Mucosa of rectum (tissue), 2 donors: ENCODE data around the gene PARVG.
A peak's percentile ranks its signal among the peaks of the same experiment; 100 is the strongest.

ENCODE experiments used
- H3K27ac ChIP-seq, 2 donors: one replicate each; pipeline ENCODE4 v1.7.0; 2013; ENCODE audit warnings: inconsistent platforms in 2 of 2, low read depth in 2 of 2, low read length in 2 of 2
- H3K27me3 ChIP-seq, 2 donors: one replicate each; pipeline ENCODE4 v1.7.0; 2013; ENCODE audit warnings: low read length in 2 of 2; ENCODE audit not compliant: control insufficient read depth in 2 of 2, insufficient read depth in 2 of 2
- H3K36me3 ChIP-seq, 2 donors: one replicate each; pipeline ENCODE4 v1.7.0; 2013; ENCODE audit warnings: low read length in 2 of 2; ENCODE audit not compliant: control insufficient read depth in 2 of 2, insufficient read depth in 2 of 2
- H3K4me1 ChIP-seq, 2 donors: one replicate each; pipeline ENCODE4 v1.7.0; 2013; ENCODE audit warnings: low read length in 2 of 2, mild to moderate bottlenecking in 1 of 2; ENCODE audit not compliant: control insufficient read depth in 2 of 2, insufficient read depth in 2 of 2
- H3K4me3 ChIP-seq, 2 donors: one replicate each; pipeline ENCODE4 v1.7.0; 2013; ENCODE audit warnings: low read length in 2 of 2
- H3K9ac ChIP-seq, 2 donors: one replicate each; pipeline ENCODE4 v1.7.0; 2013; ENCODE audit warnings: low read length in 2 of 2, low read depth in 1 of 2, mild to moderate bottlenecking in 1 of 2
- H3K9me3 ChIP-seq, 2 donors: one replicate each; pipeline ENCODE4 v1.7.0; 2013; ENCODE audit warnings: low read length in 2 of 2; ENCODE audit not compliant: control insufficient read depth in 2 of 2
- donor health status: healthy.
- donor health status: Normal muscosa, but diverticular disease.

PARVG gene

DNA sequence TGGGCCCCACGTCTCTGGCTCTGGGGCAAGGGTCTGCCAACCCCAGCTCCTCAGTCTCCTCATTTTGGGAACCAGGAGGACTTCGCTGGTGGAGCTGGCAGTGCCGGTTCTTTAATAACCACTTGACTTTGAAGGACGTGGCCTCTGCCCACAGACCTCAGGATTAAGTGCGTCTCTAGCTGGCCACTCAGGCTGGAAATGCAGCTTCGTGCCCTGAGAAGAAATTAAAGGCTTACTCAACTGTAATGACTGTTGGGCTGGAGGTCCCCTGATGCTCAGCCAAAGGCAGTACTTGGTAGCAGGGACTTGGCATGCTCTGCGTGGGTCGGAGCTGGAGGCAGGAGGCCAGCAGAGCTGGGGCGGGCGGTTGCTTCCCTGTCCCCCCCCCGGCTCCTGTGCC lies 16.7 kb upstream of the PARVG start:
- Histone ChIP-seq H3K4me3 (no peak overlapping the region), H3K27me3 (no peaks in the 10 kb centered on the region), H3K9ac (no peak overlapping the region), H3K27ac (no peak overlapping the region), H3K9me3 (no peaks in the 10 kb centered on the region), H3K36me3 (no peaks in the 10 kb centered on the region), H3K4me1 (no peaks in the 10 kb centered on the region)

DNA sequence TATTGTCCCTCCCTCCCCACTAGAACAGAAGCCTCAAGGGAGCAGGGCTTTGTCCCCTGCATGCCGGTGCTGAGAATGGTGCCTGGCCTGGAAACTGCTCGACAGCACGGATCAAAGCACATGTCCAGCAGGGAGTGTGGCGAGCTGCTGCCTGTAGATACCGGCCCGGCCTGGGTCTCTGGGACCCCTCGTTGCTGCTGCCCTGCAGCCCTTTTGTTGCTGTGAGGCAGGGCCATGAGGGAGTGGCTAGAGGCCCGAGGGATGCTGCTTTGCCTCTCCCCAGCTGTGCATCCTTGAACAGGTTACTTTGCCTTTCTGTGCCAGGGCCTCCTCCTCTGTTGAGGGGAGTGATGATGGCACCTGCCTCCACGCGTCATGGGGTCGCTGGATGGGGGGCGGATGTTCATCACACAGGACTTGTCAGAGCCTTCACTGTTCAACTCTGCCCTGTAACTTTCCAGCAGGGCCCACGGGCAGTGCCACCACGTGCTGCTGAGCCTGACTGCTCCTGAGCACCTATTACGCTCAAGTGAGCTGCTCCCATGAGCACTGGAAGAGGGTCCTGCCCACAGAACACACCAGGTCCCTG lies 15.3 kb upstream of the PARVG start:
- H3K36me3 ChIP-seq, result no peaks in the 10 kb centered on the region
- no peak overlapping the region for H3K27ac ChIP-seq
- no peaks in the 10 kb centered on the region for H3K9me3 ChIP-seq
- H3K9ac ChIP-seq, result no peak overlapping the region
- H3K4me1 ChIP-seq, result no peaks in the 10 kb centered on the region
- no peaks in the 10 kb centered on the region for H3K27me3 ChIP-seq
- no peak overlapping the region for H3K4me3 ChIP-seq

DNA sequence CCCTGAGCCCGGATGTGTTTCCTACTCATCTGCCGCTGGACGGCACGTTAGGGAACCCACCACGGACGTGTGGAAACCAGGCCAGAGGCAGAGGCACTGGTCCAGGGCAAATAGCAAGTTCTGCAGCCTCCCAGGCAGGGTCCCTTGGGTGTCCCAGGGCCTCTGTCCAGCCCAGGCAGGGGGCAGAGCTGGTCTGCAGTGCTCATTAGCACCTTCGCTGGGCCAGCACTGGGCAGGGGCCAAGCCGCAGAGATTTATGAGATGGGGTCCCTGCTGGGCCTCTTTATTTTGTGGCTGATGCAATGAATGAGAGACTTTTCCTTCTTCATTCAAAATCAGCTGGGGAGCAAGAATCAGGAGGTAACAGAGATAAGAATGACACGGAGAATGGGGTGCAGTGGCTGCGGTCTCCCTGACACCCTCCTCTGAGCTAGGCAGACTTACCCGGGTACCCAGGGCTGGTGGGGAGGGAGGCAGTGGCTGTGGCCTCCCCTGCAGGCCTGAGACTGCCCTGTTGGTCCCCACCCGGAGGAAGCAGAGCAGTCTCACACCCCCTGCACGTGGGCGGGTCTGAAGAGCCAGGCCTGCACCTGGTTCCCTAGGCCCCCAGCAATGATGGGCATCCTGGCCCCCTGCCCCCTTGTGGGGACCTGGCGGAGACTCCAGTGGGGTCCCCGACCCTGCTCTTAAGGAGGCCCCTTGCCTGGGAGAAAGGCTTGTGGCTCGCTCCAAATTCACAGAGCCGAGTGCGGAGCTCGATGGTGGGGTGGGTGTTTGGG lies 14.0 kb upstream of the PARVG start:
- Histone ChIP-seq H3K4me3 (no peak overlapping the region), H3K36me3 (no peaks in the 10 kb centered on the region), H3K4me1 (no peaks in the 10 kb centered on the region), H3K27ac (no peak overlapping the region), H3K9me3 (no peaks in the 10 kb centered on the region), H3K9ac (no peak overlapping the region), H3K27me3 (no peaks in the 10 kb centered on the region)

DNA sequence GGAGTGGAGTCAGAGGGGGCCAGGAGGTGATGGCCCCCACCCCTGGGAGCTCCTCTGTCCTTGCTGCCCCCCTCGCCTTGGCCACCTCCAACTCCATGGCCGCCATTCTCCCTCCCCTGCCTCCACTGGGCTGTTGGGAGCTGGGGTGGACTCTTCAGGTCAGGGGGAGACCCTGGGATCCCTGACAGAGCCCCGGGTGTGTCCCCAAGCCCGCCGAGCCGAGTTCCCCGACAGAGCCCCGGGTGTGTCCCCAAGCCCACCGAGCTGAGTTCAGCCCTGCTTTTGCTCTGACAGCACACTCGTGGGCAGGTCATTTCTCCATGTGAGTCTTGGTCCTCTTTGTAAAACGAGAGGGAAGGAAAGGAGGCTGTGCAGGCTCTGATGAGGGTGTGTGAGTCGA lies 13.2 kb upstream of the PARVG start:
- no peak overlapping the region for H3K27ac ChIP-seq
- H3K9me3 ChIP-seq, result no peaks in the 10 kb centered on the region
- H3K27me3 ChIP-seq, result no peaks in the 10 kb centered on the region
- H3K4me3 ChIP-seq, result no peak overlapping the region
- H3K4me1 ChIP-seq, result no peaks in the 10 kb centered on the region
- no peak overlapping the region for H3K9ac ChIP-seq
- H3K36me3 ChIP-seq, result no peaks in the 10 kb centered on the region

DNA sequence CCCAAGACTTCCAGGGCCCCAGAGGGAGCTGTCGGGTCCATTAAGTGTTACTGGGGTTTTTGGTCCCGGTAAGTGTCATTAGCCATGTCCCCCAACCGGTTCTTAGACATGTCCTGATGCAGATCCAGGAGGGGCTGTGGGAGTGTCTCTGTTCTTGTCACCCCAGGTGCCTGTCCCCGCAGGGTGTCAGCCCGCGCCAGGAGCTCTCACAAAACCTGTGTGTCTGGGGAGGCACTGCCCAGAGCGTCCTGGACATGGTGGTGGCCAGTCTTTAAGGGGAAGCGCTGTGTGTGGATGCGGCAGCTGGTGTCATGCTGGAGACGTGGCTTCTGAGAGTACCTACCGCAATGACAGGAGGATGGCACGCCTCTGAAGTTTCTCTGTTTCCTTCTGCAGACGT lies 12.5 kb upstream of the PARVG start:
- Histone ChIP-seq H3K4me3 (no peak overlapping the region), H3K36me3 (no peaks in the 10 kb centered on the region), H3K27ac (no peak overlapping the region), H3K27me3 (no peaks in the 10 kb centered on the region), H3K9ac (no peak overlapping the region), H3K4me1 (peaks cover 0 to 3% of the 10 kb centered on the region in 2 donors), H3K9me3 (no peaks in the 10 kb centered on the region)

DNA sequence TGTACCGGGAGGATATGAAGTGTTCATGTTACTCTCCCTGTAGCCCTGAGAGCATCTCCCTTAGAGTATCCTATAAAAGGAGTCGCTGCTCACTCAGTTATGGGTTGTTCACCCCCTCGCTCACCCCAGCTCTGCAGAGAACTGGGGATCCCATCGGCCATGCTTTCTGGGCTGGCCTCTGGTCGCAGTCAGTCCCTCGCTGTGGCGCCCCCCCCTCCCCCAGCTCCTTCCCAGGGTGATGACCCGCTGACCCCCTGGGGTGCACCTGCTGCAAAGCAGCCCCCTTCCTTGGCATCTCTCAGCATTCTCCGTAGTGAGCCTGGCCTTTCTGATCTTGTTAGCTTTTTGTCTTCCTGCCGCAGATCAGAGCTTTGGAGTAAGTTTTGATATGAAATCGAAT lies 10.3 kb upstream of the PARVG start:
- Histone ChIP-seq H3K4me3 (no peak overlapping the region), H3K9me3 (no peaks in the 10 kb centered on the region), H3K9ac (no peak overlapping the region), H3K36me3 (no peaks in the 10 kb centered on the region), H3K27ac (no peak overlapping the region), H3K27me3 (no peaks in the 10 kb centered on the region), H3K4me1 (peaks cover 0 to 3% of the 10 kb centered on the region in 2 donors)

DNA sequence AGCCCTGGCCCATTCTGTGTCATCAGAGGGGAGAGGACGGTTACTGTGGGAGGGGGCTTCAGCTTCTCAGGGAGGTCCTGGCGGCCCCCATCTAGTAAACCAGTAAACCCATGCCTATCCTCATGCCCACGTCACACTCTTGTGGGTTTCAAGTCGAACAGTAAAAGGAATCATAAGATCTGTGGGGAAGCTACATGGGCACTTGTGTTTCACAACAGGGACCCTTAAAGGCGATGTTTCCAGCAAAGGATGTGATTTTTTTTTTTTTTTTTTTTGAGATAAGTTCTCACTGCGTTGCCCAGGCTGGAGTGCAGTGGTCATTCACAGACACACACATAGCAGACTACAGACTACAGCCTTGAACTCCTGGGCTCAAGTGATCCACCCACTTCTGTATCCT lies 9.2 kb upstream of the PARVG start:
- peaks cover 0 to 3% of the 10 kb centered on the region in 2 donors for H3K4me1 ChIP-seq
- H3K9me3 ChIP-seq, result no peaks in the 10 kb centered on the region
- H3K27me3 ChIP-seq, result no peaks in the 10 kb centered on the region
- no peak overlapping the region for H3K4me3 ChIP-seq
- H3K27ac ChIP-seq, result no peak overlapping the region
- no peaks in the 10 kb centered on the region for H3K36me3 ChIP-seq
- no peak overlapping the region for H3K9ac ChIP-seq

DNA sequence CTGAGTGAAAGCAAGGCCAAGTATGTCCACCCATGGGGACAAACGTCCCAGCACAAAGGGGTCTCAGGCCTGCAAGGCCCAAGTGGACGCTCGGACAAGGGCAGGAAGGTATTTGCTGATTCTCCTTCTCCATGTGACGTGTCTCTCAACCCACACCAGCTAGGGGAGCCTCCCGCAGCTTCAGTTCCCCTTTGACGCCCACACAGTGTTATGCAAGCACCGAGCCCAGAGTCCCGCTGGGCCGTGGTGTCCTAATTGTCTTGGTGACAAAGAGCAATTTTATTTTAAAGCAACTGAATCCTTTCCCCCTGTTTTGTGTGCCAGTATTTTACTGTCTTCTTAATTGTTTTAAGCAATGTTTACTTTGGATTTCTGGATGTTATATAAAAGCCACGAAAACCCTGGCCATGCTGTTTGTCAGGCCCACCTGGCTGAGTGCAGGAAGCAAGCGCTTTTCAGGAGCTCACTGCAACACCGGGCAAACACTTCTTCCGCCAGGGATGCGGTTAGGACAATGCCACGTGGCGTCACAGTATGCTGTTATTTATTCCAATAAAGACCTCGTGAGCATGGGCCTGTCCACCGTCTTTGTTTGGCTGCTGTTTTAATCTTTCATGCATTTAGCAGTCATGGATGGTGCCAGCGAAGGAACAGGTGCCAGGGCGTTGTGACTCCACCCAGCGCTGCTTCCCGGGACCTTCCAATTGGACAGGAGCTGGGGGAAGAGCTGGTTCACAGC lies 8.2 kb upstream of the PARVG start:
- Histone ChIP-seq H3K9ac (no peak overlapping the region), H3K4me3 (no peak overlapping the region), H3K4me1 (peaks cover 0 to 3% of the 10 kb centered on the region in 2 donors)

DNA sequence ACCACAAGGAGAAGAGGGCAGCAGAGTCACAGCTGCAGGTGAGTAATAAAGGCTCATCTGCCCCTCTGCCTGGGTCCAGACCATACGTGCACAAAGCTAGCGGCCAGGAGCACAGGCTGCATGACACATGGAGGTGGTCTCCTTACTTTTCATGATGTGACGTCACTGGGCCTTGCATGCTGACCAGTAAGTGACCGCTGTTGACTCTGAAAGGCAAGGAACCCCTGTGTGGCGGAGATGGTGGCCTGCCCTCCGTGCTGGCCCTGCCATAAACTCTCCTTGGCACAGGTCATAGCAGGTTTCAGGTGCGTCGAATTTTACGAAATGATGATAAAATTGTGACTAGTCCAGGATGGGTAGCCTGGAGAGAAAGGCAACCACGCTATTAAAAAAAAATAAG lies 7.6 kb upstream of the PARVG start:
- Histone ChIP-seq H3K4me3 (no peak overlapping the region), H3K36me3 (no peaks in the 10 kb centered on the region), H3K27me3 (no peaks in the 10 kb centered on the region), H3K27ac (peak overlapping the region; percentile 19 to 38), H3K4me1 (peaks cover 0 to 3% of the 10 kb centered on the region in 2 donors), H3K9me3 (no peaks in the 10 kb centered on the region), H3K9ac (no peak overlapping the region)

More for the DNA sequence above, 8.2 kb upstream of the PARVG start:
- Histone ChIP-seq H3K9me3 (no peaks in the 10 kb centered on the region), H3K27ac (peak overlapping the region; percentile 19 to 38), H3K36me3 (no peaks in the 10 kb centered on the region), H3K27me3 (no peaks in the 10 kb centered on the region)

DNA sequence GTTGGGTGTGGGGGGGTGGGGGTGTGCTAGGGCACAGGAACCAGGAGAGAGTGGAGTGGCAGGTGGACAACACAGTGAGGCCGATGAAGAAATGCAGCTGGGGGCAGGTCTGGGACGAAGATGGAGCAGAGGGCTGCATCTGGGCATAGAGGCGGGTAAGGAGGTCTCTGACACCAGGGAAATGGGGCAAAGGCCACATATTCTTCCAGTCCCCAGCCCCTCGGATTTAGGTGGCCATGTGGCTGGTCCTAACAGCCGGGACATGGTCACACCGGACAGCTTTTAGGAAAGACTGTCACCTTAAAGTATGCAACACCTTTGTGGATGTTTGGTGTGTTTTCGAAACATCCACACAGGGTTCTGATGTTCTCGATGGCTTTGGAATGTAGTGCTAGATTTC lies 5.0 kb upstream of the PARVG start:
- H3K4me1 ChIP-seq, result peaks cover 0 to 3% of the 10 kb centered on the region in 2 donors
- H3K27ac ChIP-seq, result no peak overlapping the region
- no peaks in the 10 kb centered on the region for H3K9me3 ChIP-seq
- H3K9ac ChIP-seq, result no peak overlapping the region
- H3K4me3 ChIP-seq, result no peak overlapping the region
- H3K27me3 ChIP-seq, result no peaks in the 10 kb centered on the region
- H3K36me3 ChIP-seq, result no peaks in the 10 kb centered on the region
